PC-9 (cell line): Measurements from ENCODE around the gene PARN. TPM values are rescaled to one million over a fixed set of nuclear protein-coding genes. Genes with fewer than 3 reads are reported as not detected.
A peak's percentile ranks its signal among the peaks of the same experiment; 100 is the strongest.

Experiments used
- BruUV-seq: library from RNA; stranded (reverse); fragments of 400-500 nt; replicated peaks from 2 replicates; lab custom pipeline; 2021; lab: Mats Ljungman, UMichigan
- CTCF ChIA-PET: fragments of 300-600 bp; sonication (Branson Sonifier 250); formaldehyde crosslinking; loops from one replicate; lab custom pipeline; 2022; ENCODE audit warnings: antibody characterized with exemption; lab: Charles Lee
- POLR2A ChIA-PET: fragments of 300-600 bp; sonication (Branson Sonifier 250); formaldehyde crosslinking; loops from one replicate; lab custom pipeline; 2022; ENCODE audit warnings: antibody characterized with exemption; ENCODE audit not compliant: unreplicated experiment; lab: Charles Lee
- DNase-seq, 2 experiments: peaks; one replicate each; pipeline versions ENCODE4 v3.0.0 to v3.0.0-alpha.2; 2015 to 2022; ENCODE audit warnings: mixed read lengths in 1 of 2
- H2AFZ ChIP-seq: fragments of 200-600 bp; sonication (generic); 2 replicates; pipeline ENCODE4 v1.8.1; 2017; ENCODE audit warnings: antibody characterized with exemption
- H3F3A ChIP-seq: fragments of 200-600 bp; sonication (generic); 2 replicates; pipeline ENCODE4 v1.8.1; 2017; ENCODE audit warnings: antibody characterized with exemption, mild to moderate bottlenecking, low read depth; ENCODE audit not compliant: insufficient read depth
- H3K27ac ChIP-seq: fragments of 200-600 bp; sonication (generic); 2 replicates; pipeline ENCODE4 v1.6.1; 2016; ENCODE audit warnings: mixed run types
- H3K27me3 ChIP-seq: fragments of 200-600 bp; sonication (generic); 2 replicates; pipeline ENCODE4 v1.6.1; 2016; ENCODE audit warnings: low read depth, mixed run types; ENCODE audit not compliant: insufficient read depth
- H3K36me3 ChIP-seq: fragments of 200-600 bp; sonication (generic); 2 replicates; pipeline ENCODE4 v1.6.1; 2016; ENCODE audit warnings: low read depth, mixed run types
- H3K4me1 ChIP-seq: fragments of 200-600 bp; sonication (generic); replicated peaks from 2 replicates; pipeline ENCODE4 v1.6.1; 2016; ENCODE audit warnings: mixed run types; ENCODE audit not compliant: insufficient read depth
- H3K4me2 ChIP-seq: fragments of 200-600 bp; sonication (generic); 2 replicates; pipeline ENCODE4 v1.6.1; 2017; ENCODE audit warnings: mixed run types
- H3K4me3 ChIP-seq: fragments of 200-600 bp; sonication (generic); 2 replicates; pipeline ENCODE4 v1.6.1; 2016; ENCODE audit warnings: mixed run types
- H3K79me2 ChIP-seq: fragments of 200-600 bp; sonication (generic); 2 replicates; pipeline ENCODE4 v1.6.1; 2017; ENCODE audit warnings: low read depth, mixed run types
- H3K9me2 ChIP-seq: fragments of 200-600 bp; sonication (generic); 2 replicates; pipeline ENCODE4 v1.8.1; 2017; ENCODE audit warnings: mild to moderate bottlenecking; ENCODE audit not compliant: insufficient read depth
- H3K9me3 ChIP-seq: fragments of 200-600 bp; sonication (generic); 2 replicates; pipeline ENCODE4 v1.8.1; 2016; ENCODE audit warnings: low read depth; ENCODE audit not compliant: insufficient read depth
- H4K20me1 ChIP-seq: fragments of 200-600 bp; sonication (generic); 2 replicates; pipeline ENCODE4 v1.8.1; 2017; ENCODE audit not compliant: insufficient read depth
- CTCF ChIP-seq: fragments of 200-600 bp; sonication (generic); conservative IDR thresholded peaks from 2 replicates; pipeline ENCODE4 v1.6.1; 2017; ENCODE audit warnings: mixed run types, antibody characterized with exemption, mild to moderate bottlenecking, moderate library complexity
- EZH2 ChIP-seq: fragments of 200-600 bp; sonication (generic); IDR thresholded peaks from 2 replicates; pipeline ENCODE4 v1.8.0; 2017; ENCODE audit warnings: antibody characterized with exemption, low read depth
- intact Hi-C: fragments of 100-400 bp; cut with micrococcal nuclease; formaldehyde crosslinking; loops from one replicate; pipeline ENCODE4 v1.10.0; 2022; ENCODE audit not compliant: unreplicated experiment
- total RNA-seq: library from RNA; stranded (reverse); gene quantifications from 2 replicates; pipeline ENCODE4 v1.2.3, GENCODE V29; 2021

PARN gene
- total RNA-seq, 1 experiment from 2014 or later: 53.0 TPM

- Histone ChIP-seq H3K4me3 (peak overlapping the region; percentile 92), H3K27me3 (no peaks in the 10 kb centered on the region), H3K36me3 (peaks cover 17% of the 10 kb centered on the region), H3F3A (peaks cover 8% of the 10 kb centered on the region; the same call in 1 of the 2 replicates), H3K27ac (no peak overlapping the region), H3K9me3 (no peaks in the 10 kb centered on the region), H3K9me2 (no peaks in the 10 kb centered on the region), H3K4me2 (peak overlapping the region; percentile 97), H3K4me1 (peaks cover 29% of the 10 kb centered on the region), H2AFZ (peak overlapping the region; percentile 88; the same call in 1 of the 2 replicates), H3K79me2 (peaks cover 34% of the 10 kb centered on the region), H4K20me1 (no peaks in the 10 kb centered on the region)
- ChIA-PET CTCF (interaction anchor here (0.6 kb wide), 1 partner anchor 67 kb away, joined by 6 read pairs; no protein-coding TSS in a partner anchor), POLR2A (no interaction called here)
- TF ChIP-seq CTCF (no peak), EZH2 (no peak)
- no TSS peak for BruUV-seq
- DNase-seq: no peak
- intact Hi-C loops: no loop called here
These were observed 1.1 kb downstream of the PARN start for GRCh38 chr16:14628806-14629611.

GRCh38 chr16:14627078-14627477 is 3.0 kb downstream of the PARN start:
- Histone ChIP-seq H4K20me1 (no peaks in the 10 kb centered on the region), H3K4me3 (no peak overlapping the region), H3K9me3 (no peaks in the 10 kb centered on the region), H3K27ac (no peak overlapping the region), H3K4me1 (peaks cover 27% of the 10 kb centered on the region), H3K36me3 (peaks cover 19% of the 10 kb centered on the region), H3F3A (peaks cover 5% of the 10 kb centered on the region; the same call in 1 of the 2 replicates), H3K4me2 (no peak overlapping the region), H3K79me2 (peaks cover 22% of the 10 kb centered on the region), H2AFZ (no peak overlapping the region), H3K27me3 (no peaks in the 10 kb centered on the region), H3K9me2 (no peaks in the 10 kb centered on the region)
- POLR2A ChIA-PET: no interaction called here
- intact Hi-C loops: no loop called here
- no peak for TF ChIP-seq CTCF
- TF ChIP-seq EZH2: no peak
- BruUV-seq: no TSS peak
- no peak for DNase-seq
- CTCF ChIA-PET: no interaction called here

GRCh38 chr16:14618566-14618965 is 11.5 kb downstream of the PARN start:
- H3K4me2 ChIP-seq: no peak overlapping the region
- no peaks in the 10 kb centered on the region for H3K27me3 ChIP-seq
- intact Hi-C loops: no loop called here
- ChIA-PET CTCF (no interaction called here), POLR2A (no interaction called here)
- H2AFZ ChIP-seq: no peak overlapping the region
- no peaks in the 10 kb centered on the region for H4K20me1 ChIP-seq
- H3K79me2 ChIP-seq: no peaks in the 10 kb centered on the region
- H3K9me3 ChIP-seq: no peaks in the 10 kb centered on the region
- H3K27ac ChIP-seq: no peak overlapping the region
- DNase-seq: no peak
- no TSS peak for BruUV-seq
- no peaks in the 10 kb centered on the region for H3K4me1 ChIP-seq
- TF ChIP-seq EZH2: no peak
- no peak for TF ChIP-seq CTCF
- H3K36me3 ChIP-seq: peaks cover 7% of the 10 kb centered on the region; the same call in 1 of the 2 replicates
- no peaks in the 10 kb centered on the region for H3F3A ChIP-seq
- no peak overlapping the region for H3K4me3 ChIP-seq
- no peaks in the 10 kb centered on the region for H3K9me2 ChIP-seq
